ENCODE data around the gene EPM2A. TPM values are rescaled to one million over a fixed set of nuclear protein-coding genes. Genes with fewer than 3 reads are reported as not detected.

Gene EPM2A
- total and polyA plus RNA-seq, 2 of the 4 experiments (the other 2 are of a cell fraction) = 2.1 to 4.5 TPM

- Histone ChIP-seq H2AFZ (replicated peaks; ENCODE audit: low read length, poor library complexity) (no peak overlapping the region), H4K5ac (ENCODE audit: low read depth, low read length) (no peak overlapping the region)
- POLR2A ChIA-PET (ENCODE audit: unreplicated experiment) = no interaction called here
These were observed 11.7 kb downstream of the EPM2A start for GRCh38 chr6:145723646-145724045.

More at GRCh38 chr6:145723646-145724045, 11.7 kb downstream of the EPM2A start:
- DNase-seq (peak; percentile 35), ATAC-seq (ENCODE audit: low read depth) (peak; percentile 48)
- Histone ChIP-seq H3K9me3 (ENCODE audit: control insufficient read depth, insufficient read depth, low read length) (0 out of 2 replicates have a peak, but pooled peaks cover 2% of the 10 kb centered on the region), H3K79me1 (ENCODE audit: low read depth in 1 of 2, low read length in 2 of 2) (no peaks in the 10 kb centered on the region; a peak in 1 of 4 replicates), H3K18ac (ENCODE audit: low read depth, low read length) (no peak overlapping the region), H3K4me1 (ENCODE audit: control insufficient read depth, insufficient read depth, low read length) (no peaks in the 10 kb centered on the region), H3K4me2 (ENCODE audit: low read depth, low read length) (no peak overlapping the region; the same call in 1 of the 2 replicates), H3K36me3 (ENCODE audit: control insufficient read depth, insufficient read depth, low read length) (no peaks in the 10 kb centered on the region), H4K91ac (ENCODE audit: insufficient read depth, low read depth, low read length) (no peak overlapping the region), H3K4ac (ENCODE audit: low read depth, low read length) (no peak overlapping the region), H2AK5ac (ENCODE audit: low read depth, low read length) (no peak overlapping the region), H3K9ac (ENCODE audit: low read depth, low read length) (no peak overlapping the region), H2BK15ac (ENCODE audit: low read depth, low read length) (no peak overlapping the region), H3K23ac (ENCODE audit: low read depth, low read length) (no peak overlapping the region), H3K14ac (replicated peaks; ENCODE audit: low read depth, low read length) (no peak overlapping the region), H4K8ac (ENCODE audit: low read depth in 2 of 2, low read length in 2 of 2) (no peak overlapping the region), H3K4me3 (ENCODE audit: insufficient read depth, low read depth, low read length) (no peak overlapping the region), H3K9me1 (ENCODE audit: insufficient read depth, low read length) (no peaks in the 10 kb centered on the region), H2BK120ac (ENCODE audit: low read depth, low read length) (no peak overlapping the region), H2AK9ac (replicated peaks; ENCODE audit: low read depth, low read length, poor library complexity) (no peak overlapping the region), H3K56ac (ENCODE audit: extremely low read depth, insufficient read depth, low read length) (no peak overlapping the region), H4K20me1 (ENCODE audit: insufficient read depth, low read length) (no peaks in the 10 kb centered on the region), H2BK5ac (ENCODE audit: low read depth, low read length, poor library complexity, severe bottlenecking) (no peak overlapping the region), H3K27me3 (ENCODE audit: control insufficient read depth, insufficient read depth, low read length) (no peaks in the 10 kb centered on the region), H2BK20ac (ENCODE audit: low read depth, low read length) (no peak overlapping the region), H3K27ac (ENCODE audit: insufficient read depth, low read length) (no peak overlapping the region)
- in situ Hi-C loops (cut with MboI; ENCODE audit: low sequenced_read_pairs) (no loop called here), intact Hi-C loops (cut with micrococcal nuclease) (no loop called here), dilution Hi-C loops (cut with HindIII; ENCODE audit: low sequenced_read_pairs, unreplicated experiment) (no loop called here)
- whole genome bisulfite sequencing, 2 experiments (ENCODE audit: extremely low coverage in 2 of 2, insufficient read length in 1 of 2) = no CpG with 5 or more reads among the region's 1 CpG
- BruUV-seq (replicated peaks) = no TSS peak
- TF ChIP-seq MAFK (IDR thresholded peaks at IDR 0.05; ENCODE audit: low read depth, low read length) = no peak
- TF ChIP-seq BHLHE40 (IDR thresholded peaks at IDR 0.05; ENCODE audit: low read depth, low read length) = no peak
- CTCF ChIA-PET = no interaction called here
